Measurements from ENCODE around the gene PARVB. TPM values are rescaled to one million over a fixed set of nuclear protein-coding genes. Genes with fewer than 3 reads are reported as not detected.

The PARVB gene
- total and polyA plus RNA-seq, 9 of the 15 experiments (the other 6 are each of a cell fraction or from before 2014, with no cell fraction given), result 1.1 to 59.2 (median 29.2) TPM

- CTCF ChIA-PET (ENCODE audit: low intra/inter-chr PET ratio), result no interaction called here
- 0 out of 2 replicates have a peak, but pooled peaks cover 2% of the 10 kb centered on the region for H3K9me3 ChIP-seq (replicated peaks; ENCODE audit: control insufficient read depth, insufficient read depth, low read depth, low read length)
- ATAC-seq, result no peak
- no TSS peak for BruUV-seq (replicated peaks)
- POLR2A ChIA-PET, result no interaction called here
- H3K4me3 ChIP-seq, result no peak overlapping the region
- no peak overlapping the region for H3K9ac ChIP-seq (ENCODE audit: insufficient read depth in 1 of 2, low read depth in 2 of 2, low read length in 2 of 2)
- 0 out of 3 replicates have a peak, but pooled peaks cover 9% of the 10 kb centered on the region for H3K36me3 ChIP-seq (ENCODE audit: control insufficient read depth, insufficient read depth, low read length)
- WGBS (ENCODE audit: insufficient coverage, low coverage, missing lambda C conversion rate), result 61% methylated on average over 9 of the region's 19 CpGs
- no peaks in the 10 kb centered on the region for H3K9me1 ChIP-seq (ENCODE audit: control insufficient read depth, insufficient read depth, low read length)
- no peaks in the 10 kb centered on the region for H3K79me2 ChIP-seq (ENCODE audit: control insufficient read depth, insufficient read depth, low read length)
- intact Hi-C loops (cut with micrococcal nuclease) (no loop called here), in situ Hi-C loops (cut with MboI) (no loop called here)
- H3K4me1 ChIP-seq (replicated peaks in 1 of 2; ENCODE audit: control insufficient read depth in 2 of 2, insufficient read depth in 2 of 2, low read length in 2 of 2), result peaks cover 0 to 5% of the 10 kb centered on the region in 2 experiments; a peak in 4 of 5 replicates
- no peak for DNase-seq (ENCODE audit: extremely low read depth in 1 of 4, low spot score in 3 of 4)
- 0 out of 2 replicates have a peak, but pooled peaks cover 5% of the 10 kb centered on the region for H4K20me1 ChIP-seq (replicated peaks; ENCODE audit: control insufficient read depth, insufficient read depth, low read length)
- no peak for FAIRE-seq
- H3K27me3 ChIP-seq (ENCODE audit: control insufficient read depth in 2 of 2, insufficient read depth in 2 of 2, low read length in 2 of 2), result no peaks in the 10 kb centered on the region
- H3K4me2 ChIP-seq (ENCODE audit: insufficient read depth, low read length), result no peak overlapping the region
- no peak overlapping the region for H3K27ac ChIP-seq (ENCODE audit: extremely low read depth, low read depth, low read length)
- H2AFZ ChIP-seq (ENCODE audit: low read depth, low read length), result no peak overlapping the region
- TF ChIP-seq ZNF224 (CRISPR knock-in tag; IDR thresholded peaks at IDR 0.05) (no peak), SMC3 (conservative IDR thresholded peaks at IDR 0.05; ENCODE audit: insufficient read depth, low read depth, low read length) (no peak), NCOA1 (IDR thresholded peaks at IDR 0.05; ENCODE audit: low read depth) (no peak), ARID2 (IDR thresholded peaks at IDR 0.05) (no peak), NUFIP1 (IDR thresholded peaks at IDR 0.05; ENCODE audit: partially characterized antibody) (no peak), TSHZ1 (CRISPR knock-in tag; IDR thresholded peaks at IDR 0.05) (no peak), PTRF (tag; IDR thresholded peaks at IDR 0.05) (no peak), ARID1B (IDR thresholded peaks at IDR 0.05) (no peak), REST (IDR thresholded peaks at IDR 0.05; ENCODE audit: borderline replicate concordance) (no peak), REST (CRISPR knock-in tag; IDR thresholded peaks at IDR 0.05; ENCODE audit: low read depth) (no peak)
These were observed 105.0 kb downstream of the PARVB start for GRCh38 chr22:44128958-44129618.
